Measurements from ENCODE around the gene FBLN1.

The FBLN1 gene

GRCh38 chr22:45550891-45551290 lies 48.2 kb downstream of the FBLN1 start:
- no peaks in the 10 kb centered on the region for H3K4me1 ChIP-seq (ENCODE audit: control insufficient read depth in 1 of 2, insufficient read depth in 1 of 2, low read depth in 1 of 2, low read length in 1 of 2)
- no peak overlapping the region for H3K4me3 ChIP-seq (ENCODE audit: low read depth in 1 of 2, low read length in 1 of 2)
- H3K27ac ChIP-seq, result no peak overlapping the region
- TF ChIP-seq CTCF (IDR thresholded peaks at IDR 0.05), result no peak
- H3K9me3 ChIP-seq, result no peaks in the 10 kb centered on the region
- no peaks in the 10 kb centered on the region for H3K36me3 ChIP-seq
- peaks cover 44% of the 10 kb centered on the region for H3K27me3 ChIP-seq

GRCh38 chr22:45551310-45552016 lies 48.8 kb downstream of the FBLN1 start:
- Histone ChIP-seq H3K4me3 (ENCODE audit: low read depth in 1 of 2, low read length in 1 of 2) (no peak overlapping the region), H3K36me3 (no peaks in the 10 kb centered on the region), H3K4me1 (ENCODE audit: control insufficient read depth in 1 of 2, insufficient read depth in 1 of 2, low read depth in 1 of 2, low read length in 1 of 2) (no peaks in the 10 kb centered on the region), H3K27me3 (peaks cover 50% of the 10 kb centered on the region), H3K27ac (no peak overlapping the region), H3K9me3 (no peaks in the 10 kb centered on the region)
- no peak for TF ChIP-seq CTCF (IDR thresholded peaks at IDR 0.05)

GRCh38 chr22:45552017-45552411 lies 49.3 kb downstream of the FBLN1 start:
- Histone ChIP-seq H3K27me3 (peaks cover 50% of the 10 kb centered on the region), H3K4me3 (ENCODE audit: low read depth in 1 of 2, low read length in 1 of 2) (no peak overlapping the region), H3K4me1 (ENCODE audit: control insufficient read depth in 1 of 2, insufficient read depth in 1 of 2, low read depth in 1 of 2, low read length in 1 of 2) (no peaks in the 10 kb centered on the region), H3K36me3 (no peaks in the 10 kb centered on the region), H3K27ac (no peak overlapping the region), H3K9me3 (no peaks in the 10 kb centered on the region)
- TF ChIP-seq CTCF (IDR thresholded peaks at IDR 0.05), result no peak

- H3K27me3 ChIP-seq, result peaks cover 50% of the 10 kb centered on the region
- TF ChIP-seq CTCF (IDR thresholded peaks at IDR 0.05), result no peak
- no peaks in the 10 kb centered on the region for H3K4me1 ChIP-seq (ENCODE audit: control insufficient read depth in 1 of 2, insufficient read depth in 1 of 2, low read depth in 1 of 2, low read length in 1 of 2)
- H3K36me3 ChIP-seq, result no peaks in the 10 kb centered on the region
- no peak overlapping the region for H3K27ac ChIP-seq
- no peaks in the 10 kb centered on the region for H3K9me3 ChIP-seq
- no peak overlapping the region for H3K4me3 ChIP-seq (ENCODE audit: low read depth in 1 of 2, low read length in 1 of 2)
Measured at GRCh38 chr22:45552580-45553350, 50.1 kb downstream of the FBLN1 start.

- Histone ChIP-seq H3K4me3 (ENCODE audit: low read depth in 1 of 2, low read length in 1 of 2) (no peak overlapping the region), H3K4me1 (ENCODE audit: control insufficient read depth in 1 of 2, insufficient read depth in 1 of 2, low read depth in 1 of 2, low read length in 1 of 2) (no peaks in the 10 kb centered on the region), H3K27me3 (peaks cover 50% of the 10 kb centered on the region), H3K9me3 (no peaks in the 10 kb centered on the region), H3K36me3 (no peaks in the 10 kb centered on the region), H3K27ac (no peak overlapping the region)
- no peak for TF ChIP-seq CTCF (IDR thresholded peaks at IDR 0.05)
Measured at GRCh38 chr22:45553351-45554039, 50.8 kb downstream of the FBLN1 start.

All from neutrophil (primary cell).